ENCODE results near the gene CTNNA3.

DNA sequence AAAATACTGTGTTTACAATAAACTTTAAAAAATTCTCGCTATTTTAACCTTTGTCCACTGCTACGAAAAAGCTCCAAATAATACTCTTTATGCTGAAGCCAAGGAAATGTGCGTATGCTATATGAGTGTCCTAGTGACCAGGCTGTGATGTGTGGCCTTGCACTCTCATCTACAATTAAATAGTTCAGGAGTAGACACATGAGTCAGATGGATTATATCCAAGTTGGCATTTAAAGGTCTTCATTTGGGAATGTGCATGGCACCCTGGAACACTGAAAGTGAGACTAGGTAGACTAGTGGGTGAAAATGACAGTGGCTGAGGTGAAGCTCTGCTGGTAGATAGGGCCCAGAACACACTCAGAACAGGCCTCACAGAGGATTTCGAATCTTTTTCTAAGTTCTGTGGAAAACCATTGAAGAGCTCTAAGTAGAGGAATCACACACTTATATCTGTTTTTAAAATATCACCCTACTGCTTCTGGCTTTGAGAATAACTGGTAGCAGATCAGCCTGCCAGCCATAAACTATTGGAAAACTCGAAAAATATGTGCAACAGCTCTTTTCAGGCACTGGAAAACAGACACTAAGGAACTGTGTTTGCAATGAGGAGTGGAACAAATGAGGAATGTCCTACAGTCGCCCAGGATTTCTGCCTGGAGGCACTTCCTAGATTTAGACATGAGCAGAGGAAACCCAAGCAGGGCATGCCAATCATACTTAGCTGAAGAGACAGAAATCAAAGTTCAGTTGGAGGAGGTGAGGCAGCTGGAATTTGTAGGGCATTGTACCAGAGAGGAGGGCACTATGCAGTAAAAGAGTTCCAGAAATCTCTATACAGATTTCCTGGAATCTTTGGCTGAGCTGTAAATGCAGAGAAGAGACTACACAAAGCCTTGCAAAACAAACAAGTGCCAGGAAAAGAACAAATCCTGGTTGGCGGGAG, 1374.0 kb downstream of the CTNNA3 start:
- TF ChIP-seq POLR2A (IDR thresholded peaks at IDR 0.05) (no peak), CTCF (IDR thresholded peaks at IDR 0.05) (no peak)
